ENCODE data around the gene TXNDC17. TPM values are rescaled to one million over a fixed set of nuclear protein-coding genes. Genes with fewer than 3 reads are reported as not detected.
"Not testable (repeated sequence)": the region's sequence is repeated elsewhere in the genome, so short reads cannot be mapped to it uniquely, and the experiment has no call there.

TXNDC17 gene
- total RNA-seq, 2 donors from 2014 or later = 67.7 to 131 TPM

- Mint-ChIP-seq H3K9me3 (no peaks in the 10 kb centered on the region), H3K36me3 (no peaks in the 10 kb centered on the region), H3K27ac (peak overlapping the region in 1 of 2 donors; percentile 11)
- DNase-seq (ENCODE audit: low spot score in 2 of 2) = no peak
- ATAC-seq = no peak
Observed at GRCh38 chr17:6684881-6685767, 44.3 kb downstream of the TXNDC17 start.

DNA sequence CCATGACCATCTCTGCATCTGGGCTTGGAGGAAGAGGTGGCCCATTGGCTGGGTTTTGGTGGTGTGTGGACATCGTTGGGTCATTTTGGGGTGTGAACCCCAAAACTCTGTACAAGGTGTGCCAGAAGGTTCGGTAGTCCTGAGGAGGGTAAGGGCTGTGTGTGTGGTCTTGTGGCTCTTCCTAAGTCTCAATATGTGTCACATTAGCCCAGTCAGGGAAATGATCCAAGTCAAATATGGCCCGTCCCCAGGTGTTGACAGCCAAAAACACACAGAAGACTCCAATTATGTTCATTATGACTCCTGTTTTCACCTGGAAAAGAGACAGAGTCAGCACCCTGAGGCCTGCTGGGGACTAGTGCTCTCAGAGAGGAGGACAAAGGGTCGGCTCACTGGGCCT is 45.2 kb downstream of the TXNDC17 start:
- Mint-ChIP-seq H3K9me3 (no peaks in the 10 kb centered on the region), H3K36me3 (no peaks in the 10 kb centered on the region), H3K27ac (no peak overlapping the region)
- no peak for DNase-seq (ENCODE audit: low spot score in 2 of 2)
- ATAC-seq = no peak

GRCh38 chr17:6688944-6689343 is 48.1 kb downstream of the TXNDC17 start:
- Mint-ChIP-seq H3K9me3 (no peaks in the 10 kb centered on the region), H3K27ac (no peak overlapping the region), H3K36me3 (no peaks in the 10 kb centered on the region)
- ATAC-seq (no peak), DNase-seq (ENCODE audit: low spot score in 2 of 2) (no peak)

DNA sequence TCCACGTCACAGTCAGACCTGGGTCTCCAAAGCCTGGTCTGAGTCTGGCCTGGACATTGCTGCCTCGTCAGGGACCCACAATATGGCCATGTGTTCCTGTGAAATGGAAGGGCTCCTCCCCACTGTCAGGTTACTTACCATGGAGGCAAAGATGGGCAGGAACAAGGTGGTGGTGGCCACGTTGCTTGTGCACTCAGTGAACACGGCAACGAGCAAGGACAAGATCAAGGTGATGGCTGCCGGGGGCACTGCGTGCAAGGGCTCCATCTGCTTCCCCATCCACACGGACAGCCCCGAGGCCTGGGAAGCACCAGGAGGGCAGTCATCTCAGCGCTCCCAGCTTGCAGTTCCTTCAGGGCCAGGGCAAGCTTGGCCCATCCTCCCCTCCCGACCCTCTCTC is 49.8 kb downstream of the TXNDC17 start:
- Mint-ChIP-seq H3K36me3 (no peaks in the 10 kb centered on the region), H3K9me3 (no peaks in the 10 kb centered on the region), H3K27ac (no peak overlapping the region)
- no peak for DNase-seq (ENCODE audit: low spot score in 2 of 2)
- no peak for ATAC-seq

DNA sequence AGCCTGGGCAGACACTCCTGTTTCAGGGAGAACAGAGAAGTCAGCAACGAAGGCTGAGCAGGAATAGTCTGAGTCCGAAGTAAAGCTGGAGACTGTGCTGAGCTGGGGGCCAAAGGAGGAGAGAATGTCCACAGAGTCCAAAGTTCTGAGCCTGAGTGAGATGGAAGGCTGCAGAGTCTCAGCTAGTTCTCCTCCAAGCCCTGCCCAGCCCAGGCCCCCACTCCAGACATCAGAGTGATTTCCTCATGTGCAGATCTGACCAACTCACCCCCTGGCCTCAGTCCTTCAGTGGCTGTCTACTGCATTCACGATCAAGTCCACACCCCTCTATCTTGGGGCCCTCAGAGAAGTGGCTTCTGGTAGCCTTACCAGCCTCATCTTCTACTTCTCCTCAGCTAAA is 50.7 kb downstream of the TXNDC17 start:
- Mint-ChIP-seq H3K27ac (no peak overlapping the region), H3K36me3 (no peaks in the 10 kb centered on the region), H3K9me3 (no peaks in the 10 kb centered on the region)
- DNase-seq (ENCODE audit: low spot score in 2 of 2) (no peak), ATAC-seq (no peak)

- not testable (repeated sequence) for ATAC-seq; H3K27ac Mint-ChIP-seq; H3K9me3 Mint-ChIP-seq; DNase-seq (ENCODE audit: low spot score in 2 of 2); H3K36me3 Mint-ChIP-seq
Observed at GRCh38 chr17:6691958-6692357, 51.1 kb downstream of the TXNDC17 start.

Other genes with a start within 250 kb of the TXNDC17 start
- gene AIPL1, start 205.9 kb upstream of the TXNDC17 start, total RNA-seq = not detected
- 10 to 100 TPM; 13.0 to 13.1 TPM for gene PIMREG, start 196.6 kb upstream of the TXNDC17 start, total RNA-seq
- 1 to 10 TPM in 1 of 2 donors, under 1 TPM in 1; 0.87 to 1.2 TPM for gene PITPNM3, start 84.5 kb upstream of the TXNDC17 start, total RNA-seq
- 10 to 100 TPM; 17.4 to 22.3 TPM for gene KIAA0753, start 349 bp upstream of the TXNDC17 start, total RNA-seq
- 10 to 100 TPM; 19.9 to 25.1 TPM for gene MED31, start 10.5 kb downstream of the TXNDC17 start, total RNA-seq
- gene C17orf100, start 10.7 kb downstream of the TXNDC17 start, total RNA-seq = 1 to 10 TPM in 1 of 2 donors, under 1 TPM in 1; 0.89 to 2.3 TPM
- gene SLC13A5, start 72.3 kb downstream of the TXNDC17 start, total RNA-seq = not detected
- 10 to 100 TPM in 1 of 2 donors, 1 to 10 TPM in 1; 6.5 to 72.3 TPM for gene XAF1, start 115.0 kb downstream of the TXNDC17 start, total RNA-seq
- gene FBXO39, start 135.2 kb downstream of the TXNDC17 start, total RNA-seq = under 1 TPM in 1 of 2 donors, not detected in 1; 0.37 TPM
- not detected for gene TEKT1, start 190.7 kb downstream of the TXNDC17 start, total RNA-seq

Data from activated naive CD4-positive, alpha-beta T cell treated with anti-CD3 and anti-CD28 coated beads, Interleukin-2, amount 50 U/mL, for 72 hours (primary cell).